HG03342 (cell line): Measurements from ENCODE around the gene UBE3D.
"Not testable (repeated sequence)": the region's sequence is repeated elsewhere in the genome, so short reads cannot be mapped to it uniquely, and the experiment has no call there.

ENCODE experiments used
- ATAC-seq: cut with Tn5 transposase; IDR thresholded peaks from one replicate; pipeline ENCODE4 v1.9.1; 2021; ENCODE audit warnings: mild to moderate bottlenecking, moderate library complexity; ENCODE audit not compliant: unreplicated experiment

Gene UBE3D

DNA sequence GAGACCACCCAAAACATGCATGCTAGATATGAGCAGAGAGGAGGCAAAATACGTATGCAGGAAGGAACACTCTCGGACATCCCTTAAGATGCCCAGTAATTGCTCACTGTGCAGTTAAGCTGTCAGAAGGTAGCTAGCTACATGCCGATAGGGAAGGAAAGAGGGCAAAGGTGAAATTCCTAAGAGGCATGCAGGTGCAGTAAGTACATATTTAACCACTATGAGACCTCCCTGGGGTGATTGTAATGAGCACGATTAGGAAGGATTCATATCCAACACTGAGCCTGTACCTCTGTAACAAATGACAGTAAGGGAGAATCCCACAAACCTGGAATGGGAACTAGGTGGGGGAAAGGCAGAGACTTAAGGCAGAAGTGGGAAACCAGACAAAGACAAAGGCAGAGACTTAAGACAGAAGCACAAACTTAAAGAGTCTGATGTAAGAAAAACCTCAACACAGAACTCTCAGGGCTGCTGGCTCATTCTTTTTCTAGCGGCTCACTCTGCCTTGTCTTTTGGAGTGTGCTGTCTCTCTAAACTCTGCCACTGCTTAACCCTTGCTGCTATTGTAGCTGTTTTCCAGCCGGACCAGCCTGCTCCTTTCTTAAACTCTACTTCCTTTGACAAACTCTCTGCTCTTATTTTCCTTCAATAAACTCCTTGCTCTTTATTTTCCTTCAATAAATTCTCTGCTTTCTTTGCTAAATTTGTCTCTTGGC is 148.1 kb downstream of the UBE3D start:
- no peak for ATAC-seq

GRCh38 chr6:82915666-82916065 is 150.0 kb downstream of the UBE3D start:
- ATAC-seq, result no peak

- no peak for ATAC-seq
Measured at GRCh38 chr6:82914511-82914910, 151.1 kb downstream of the UBE3D start.

DNA sequence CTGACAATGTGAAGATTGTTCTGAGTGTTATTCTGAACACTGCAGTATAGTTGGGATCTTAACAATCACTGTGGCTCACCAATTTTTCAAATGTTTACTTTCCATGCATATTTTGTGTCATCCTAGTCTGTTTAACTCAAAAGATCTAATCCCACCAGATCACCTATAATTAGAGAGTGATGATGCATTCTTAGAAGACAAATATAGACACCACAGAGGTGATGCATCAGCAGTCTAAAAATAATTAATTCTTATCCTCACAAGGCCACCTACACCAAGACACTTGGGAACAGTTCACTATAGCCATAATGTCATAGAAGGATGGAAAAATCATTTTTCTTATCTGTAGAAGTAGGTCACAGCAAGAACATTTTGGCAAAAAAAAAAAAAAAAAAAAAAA is 154.8 kb downstream of the UBE3D start:
- no peak for ATAC-seq

DNA sequence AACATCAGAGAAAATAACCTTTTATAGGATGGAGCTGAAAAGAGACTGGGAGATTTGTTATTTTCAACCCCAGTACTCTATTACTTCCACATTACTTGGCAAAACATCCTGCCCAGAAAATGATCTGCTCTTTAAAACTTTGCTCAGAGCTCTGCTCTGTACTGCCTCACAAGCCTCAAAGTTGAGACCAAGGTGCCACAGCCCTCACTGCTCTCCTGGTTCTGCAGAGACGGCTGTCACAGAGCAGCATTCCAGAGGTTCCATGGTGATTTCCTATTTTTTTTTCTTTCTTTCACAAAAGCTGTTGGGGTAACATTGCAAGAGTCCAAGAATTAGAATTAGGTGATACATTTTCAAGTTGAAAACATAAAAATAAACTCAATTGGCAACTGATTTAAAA is 155.2 kb downstream of the UBE3D start:
- ATAC-seq, result no peak

DNA sequence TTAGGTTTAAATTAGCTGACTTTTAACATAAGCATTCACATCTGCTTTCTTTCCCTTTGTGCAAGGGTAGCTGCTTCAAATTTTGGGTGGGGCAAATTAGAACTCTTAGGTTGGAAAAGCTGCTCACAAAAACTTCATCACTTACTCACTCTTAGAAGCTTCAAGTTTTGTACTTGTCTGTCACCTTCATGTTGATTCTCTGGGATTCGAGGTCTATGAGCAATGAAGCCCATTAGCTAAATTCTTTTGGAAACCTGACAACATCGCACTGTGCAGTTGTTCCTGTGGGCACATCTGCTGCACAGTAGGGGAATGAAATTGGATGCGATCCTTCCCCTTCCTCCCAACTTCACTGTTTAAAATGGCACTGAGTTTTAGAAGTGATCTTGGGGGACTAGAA is 156.1 kb downstream of the UBE3D start:
- ATAC-seq, result no peak

- ATAC-seq, result no peak
Measured at GRCh38 chr6:82908661-82909060, 157.0 kb downstream of the UBE3D start.

- ATAC-seq, result no peak
Measured at GRCh38 chr6:82906951-82907350, 158.7 kb downstream of the UBE3D start.

DNA sequence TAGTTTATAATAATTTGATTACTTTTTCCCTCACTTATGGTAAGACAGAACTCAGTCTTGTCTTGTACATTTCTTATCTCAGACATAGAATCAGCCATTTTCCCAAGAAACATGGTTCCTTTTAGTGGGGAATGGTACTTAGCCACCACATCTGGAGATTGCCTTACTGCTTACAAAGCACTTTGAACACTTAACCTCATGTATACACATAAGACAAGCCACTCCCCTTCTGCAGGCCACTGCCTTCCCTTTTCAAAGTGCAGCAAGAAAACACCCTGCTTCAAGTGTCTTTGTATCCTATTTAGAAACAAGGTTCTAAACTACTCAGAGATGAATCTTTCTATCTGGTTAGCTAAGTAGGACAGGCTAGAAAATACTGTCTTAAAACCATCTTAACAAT is 159.2 kb downstream of the UBE3D start:
- no peak for ATAC-seq

DNA sequence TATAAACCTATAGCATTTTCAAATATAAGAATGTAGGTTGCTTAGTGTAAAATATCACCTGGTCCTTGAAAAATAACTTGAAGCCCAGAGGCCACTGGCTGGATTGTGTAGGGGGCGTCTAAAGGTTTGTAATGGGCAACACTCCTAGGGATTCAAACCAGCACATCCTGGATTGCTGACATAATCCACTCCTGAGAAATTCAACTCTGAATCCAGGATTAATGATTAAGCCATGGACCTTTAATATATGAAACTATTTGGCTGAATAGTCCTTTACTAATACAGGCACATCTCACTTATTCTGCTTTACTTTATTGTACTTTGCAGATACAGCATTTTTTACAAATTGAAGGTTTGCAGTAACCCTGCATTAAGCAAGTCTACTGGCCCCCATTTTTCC is 160.8 kb downstream of the UBE3D start:
- no peak for ATAC-seq

- ATAC-seq, result no peak
Measured at GRCh38 chr6:82904257-82904656, 161.4 kb downstream of the UBE3D start.

DNA sequence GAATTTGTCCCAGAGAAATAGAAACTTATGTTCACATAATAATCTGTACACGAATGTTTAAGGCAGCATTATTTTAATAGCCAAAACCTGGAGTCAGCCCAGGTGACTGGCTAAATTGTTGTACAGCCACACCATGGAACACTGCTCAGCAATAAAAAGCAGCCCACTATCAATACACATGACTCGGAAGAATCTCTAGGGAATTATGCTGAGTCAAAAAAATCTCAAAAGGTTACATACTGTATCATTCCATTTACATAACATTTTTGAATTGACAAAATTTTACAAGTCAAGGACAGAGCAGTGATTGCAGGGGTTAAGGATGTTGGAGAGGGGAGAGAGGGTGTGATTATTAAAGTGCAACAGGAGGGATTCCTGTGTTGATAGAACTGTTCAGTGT is 163.4 kb downstream of the UBE3D start:
- ATAC-seq, result no peak

- no peak for ATAC-seq
Measured at GRCh38 chr6:82894653-82895259, 170.9 kb downstream of the UBE3D start.

DNA sequence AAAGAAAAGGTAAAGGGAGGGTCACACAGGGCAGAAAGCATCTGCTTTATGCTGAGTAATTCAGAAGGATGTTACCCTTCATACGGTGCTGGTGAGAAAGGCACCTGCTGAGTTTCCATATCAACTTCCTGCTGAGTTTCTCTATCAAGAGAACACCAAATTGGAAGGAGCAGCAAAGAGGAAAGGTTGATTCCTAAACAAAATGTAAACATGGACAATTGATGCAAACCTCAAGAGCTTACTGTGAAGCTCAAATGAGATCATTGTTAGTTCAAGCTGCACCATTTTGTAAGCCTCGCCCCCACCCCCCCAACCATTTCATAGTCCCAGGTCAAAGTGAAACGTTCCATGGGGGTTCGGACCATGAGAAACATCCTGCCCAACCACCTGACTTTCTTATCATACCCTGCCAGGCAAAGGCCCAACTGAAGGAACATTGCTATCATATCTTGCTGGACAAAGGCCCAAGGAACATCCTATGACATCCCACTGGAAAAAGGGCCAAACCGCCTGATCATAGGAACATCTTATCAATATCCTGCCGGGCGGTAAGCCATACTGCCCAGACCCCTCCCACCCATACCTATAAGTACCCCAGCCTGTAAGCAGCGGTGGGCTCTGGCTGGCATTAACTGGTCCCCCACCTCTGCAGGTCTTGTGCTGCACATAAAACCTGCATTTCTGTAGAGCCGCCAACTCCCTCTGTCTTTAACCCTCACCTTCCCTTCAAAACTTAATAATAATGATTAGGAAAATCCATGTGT is 171.6 kb downstream of the UBE3D start:
- no peak for ATAC-seq

DNA sequence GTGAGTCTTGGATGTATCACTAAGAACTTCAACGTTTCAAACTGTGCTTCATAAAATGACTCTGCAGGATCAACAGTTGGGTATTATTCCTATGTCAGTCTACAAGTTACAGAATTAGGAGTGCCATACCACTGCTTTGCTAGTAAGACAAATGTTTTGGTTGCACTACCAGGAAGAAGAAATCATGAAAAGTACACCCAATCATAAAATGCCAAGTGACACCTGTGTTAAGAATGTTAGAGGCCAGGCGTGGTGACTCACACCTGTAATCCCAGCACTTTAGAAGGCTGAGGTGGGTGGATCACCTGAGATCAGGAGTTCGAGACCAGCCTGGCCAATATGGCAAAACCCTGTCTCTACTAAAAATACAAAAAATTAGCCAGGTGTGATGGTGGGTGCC is 174.1 kb downstream of the UBE3D start:
- not testable (repeated sequence) for ATAC-seq

- no peak for ATAC-seq
Measured at GRCh38 chr6:82891076-82891475, 174.6 kb downstream of the UBE3D start.

- no peak for ATAC-seq
Measured at GRCh38 chr6:82890240-82890639, 175.4 kb downstream of the UBE3D start.

DNA sequence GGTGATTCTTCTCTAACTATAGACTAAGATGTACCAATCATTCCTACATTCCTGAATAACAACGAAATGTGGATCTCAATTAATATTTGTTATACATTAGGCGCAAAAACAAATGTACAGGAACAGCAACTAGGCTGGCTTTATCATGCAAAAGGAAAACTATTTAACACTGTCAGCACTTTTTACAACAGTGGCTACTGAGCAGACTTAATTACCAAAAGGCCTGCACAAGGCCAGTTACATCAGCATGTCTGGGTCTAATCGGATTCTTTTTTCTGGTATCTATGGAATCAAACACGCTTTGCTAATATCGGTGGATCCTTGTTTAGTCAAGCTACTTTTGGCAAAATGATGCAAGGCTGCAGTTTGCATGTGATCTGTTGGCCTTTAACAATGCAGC is 176.5 kb downstream of the UBE3D start:
- no peak for ATAC-seq

DNA sequence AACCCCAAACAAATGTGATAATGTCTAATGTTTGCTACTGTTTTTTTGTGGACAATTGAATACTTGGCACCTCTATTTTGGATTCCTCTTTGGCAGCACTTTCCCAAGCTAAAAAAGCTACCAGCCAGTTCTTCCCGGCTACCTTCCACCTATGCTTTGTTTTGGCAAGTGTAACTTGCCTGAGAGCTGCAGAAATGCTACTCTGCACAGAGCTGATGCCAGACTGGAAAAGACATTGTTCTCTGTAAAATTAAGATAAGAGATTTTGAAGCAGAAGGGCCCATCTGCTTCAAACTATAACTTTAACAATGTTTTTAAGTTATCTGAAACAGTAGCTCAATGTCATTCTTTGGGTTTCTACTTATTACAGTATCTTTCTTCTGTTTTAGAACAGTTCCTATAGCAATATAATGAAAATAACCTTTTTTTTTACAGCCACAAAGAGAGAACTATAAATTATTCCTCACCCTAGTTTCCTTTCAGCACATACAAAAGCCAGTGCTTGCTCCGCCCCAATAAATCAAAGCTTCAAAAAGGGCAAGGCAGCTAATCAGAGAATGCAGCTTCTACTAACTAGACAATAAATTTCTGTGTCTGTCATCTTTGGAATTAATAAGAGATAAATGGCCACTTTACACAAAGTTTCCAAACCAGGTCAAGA is 183.1 kb downstream of the UBE3D start:
- no peak for ATAC-seq

DNA sequence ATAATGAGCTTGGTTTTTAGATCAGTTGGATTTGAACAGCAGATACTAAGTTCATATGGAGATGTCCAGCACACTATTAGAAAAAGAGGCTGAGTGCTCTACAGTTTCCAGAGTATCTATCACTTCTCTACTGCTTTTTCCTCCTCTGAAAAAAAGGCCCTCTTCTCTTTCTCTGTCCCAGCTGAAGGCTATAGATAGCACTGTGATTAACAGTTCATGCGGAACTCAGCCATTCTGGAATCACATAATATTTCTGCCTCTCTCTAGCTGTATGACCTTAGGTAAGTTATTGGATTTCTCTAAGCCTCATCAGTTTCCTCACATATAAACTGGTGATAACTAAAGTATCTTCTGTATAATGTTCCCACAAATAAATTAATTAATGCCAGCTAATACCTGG is 184.1 kb downstream of the UBE3D start:
- no peak for ATAC-seq

- ATAC-seq, result no peak
Measured at GRCh38 chr6:82878812-82879211, 186.8 kb downstream of the UBE3D start.
